H9 (cell line): ENCODE data around the gene IFNL2. TPM values are rescaled to one million over a fixed set of nuclear protein-coding genes. Genes with fewer than 3 reads are reported as not detected.

ENCODE experiments used
- DNase-seq: peaks from one replicate; pipeline ENCODE4 v3.0.0-alpha.2; 2017
- H2AFZ ChIP-seq: one replicate; pipeline ENCODE4 v1.6.1; 2013; ENCODE audit warnings: mild to moderate bottlenecking, low read length, control low read depth, moderate library complexity
- H2AK5ac ChIP-seq: 2 replicates; pipeline ENCODE4 v1.6.1; 2013; ENCODE audit warnings: low read length, control low read depth, mixed read lengths; ENCODE audit not compliant: insufficient read length
- H2BK120ac ChIP-seq: one replicate; pipeline ENCODE4 v1.6.1; 2013; ENCODE audit warnings: low read depth, mild to moderate bottlenecking, low read length, control low read depth, inconsistent platforms; ENCODE audit not compliant: poor library complexity, severe bottlenecking
- H2BK12ac ChIP-seq: 2 replicates; pipeline ENCODE4 v1.6.1; 2013; ENCODE audit warnings: low read length, control low read depth, mixed read lengths, low read depth; ENCODE audit not compliant: insufficient read length
- H2BK15ac ChIP-seq: 2 replicates; pipeline ENCODE4 v1.6.1; 2013; ENCODE audit warnings: low read depth, low read length, control low read depth
- H2BK20ac ChIP-seq: one replicate; pipeline ENCODE4 v1.6.1; 2013; ENCODE audit warnings: low read depth, mild to moderate bottlenecking, low read length, control low read depth, inconsistent platforms; ENCODE audit not compliant: poor library complexity, severe bottlenecking
- H2BK5ac ChIP-seq: 2 replicates; pipeline ENCODE4 v1.6.1; 2013; ENCODE audit warnings: low read length, control low read depth, mixed read lengths; ENCODE audit not compliant: insufficient read length
- H3K14ac ChIP-seq: 2 replicates; pipeline ENCODE4 v1.6.1; 2013; ENCODE audit warnings: low read length, control low read depth; ENCODE audit not compliant: insufficient read depth
- H3K18ac ChIP-seq: 2 replicates; pipeline ENCODE4 v1.6.1; 2013; ENCODE audit warnings: low read depth, mild to moderate bottlenecking, mixed read lengths, low read length, control low read depth; ENCODE audit not compliant: insufficient read length
- H3K23ac ChIP-seq: 2 replicates; pipeline ENCODE4 v1.6.1; 2013; ENCODE audit warnings: low read length, control low read depth, mixed read lengths, low read depth; ENCODE audit not compliant: insufficient read length
- H3K23me2 ChIP-seq: 2 replicates; pipeline ENCODE4 v1.6.1; 2013; ENCODE audit warnings: low read depth, mild to moderate bottlenecking, mixed read lengths, low read length, control low read depth; ENCODE audit not compliant: insufficient read length, poor library complexity, severe bottlenecking
- H3K27ac ChIP-seq: 2 replicates; pipeline ENCODE4 v1.5.1; 2013; ENCODE audit warnings: low read length, control low read depth, mixed read lengths, low read depth; ENCODE audit not compliant: insufficient read length
- H3K27me3 ChIP-seq: 2 replicates; pipeline ENCODE4 v1.6.1; 2013; ENCODE audit warnings: low read length, control low read depth, inconsistent platforms; ENCODE audit not compliant: insufficient read depth
- H3K4ac ChIP-seq: 2 replicates; pipeline ENCODE4 v1.6.1; 2013; ENCODE audit warnings: low read depth, mild to moderate bottlenecking, control low read depth, inconsistent platforms, low read length, moderate library complexity
- H3K4me1 ChIP-seq: 2 replicates; pipeline ENCODE4 v1.6.1; 2013; ENCODE audit warnings: low read length, control low read depth, inconsistent platforms; ENCODE audit not compliant: insufficient read depth
- H3K4me2 ChIP-seq: 2 replicates; pipeline ENCODE4 v1.6.1; 2013; ENCODE audit warnings: low read length, control low read depth, mixed read lengths; ENCODE audit not compliant: insufficient read length, insufficient read depth
- H3K56ac ChIP-seq: 2 replicates; pipeline ENCODE4 v1.6.1; 2013; ENCODE audit warnings: low read depth, mild to moderate bottlenecking, mixed read lengths, low read length, control low read depth; ENCODE audit not compliant: insufficient read length
- H3K79me1 ChIP-seq: 2 replicates; pipeline ENCODE4 v1.6.1; 2013; ENCODE audit warnings: low read depth, mild to moderate bottlenecking, moderate library complexity, low read length, control low read depth, inconsistent platforms; ENCODE audit not compliant: insufficient read depth, poor library complexity, severe bottlenecking
- H3K79me2 ChIP-seq: 2 replicates; pipeline ENCODE4 v1.6.1; 2013; ENCODE audit warnings: low read length, control low read depth, inconsistent platforms; ENCODE audit not compliant: insufficient read depth
- H3K9ac ChIP-seq: 2 replicates; pipeline ENCODE4 v1.6.1; 2013; ENCODE audit warnings: low read length, control low read depth, mixed read lengths; ENCODE audit not compliant: insufficient read length; ENCODE audit errors: extremely low read depth
- H3K9me3 ChIP-seq: one replicate; pipeline ENCODE4 v1.6.1; 2013; ENCODE audit warnings: low read depth, low read length, inconsistent platforms; ENCODE audit not compliant: control insufficient read depth
- H3T11ph ChIP-seq: one replicate; pipeline ENCODE4 v1.6.1; 2013; ENCODE audit warnings: mild to moderate bottlenecking, low read length, control low read depth, inconsistent platforms
- H4K20me1 ChIP-seq: one replicate; pipeline ENCODE4 v1.6.1; 2013; ENCODE audit not compliant: control insufficient read depth, insufficient read length, insufficient read depth
- H4K5ac ChIP-seq: 2 replicates; pipeline ENCODE4 v1.6.1; 2013; ENCODE audit warnings: low read depth, mild to moderate bottlenecking, mixed read lengths, low read length, control low read depth; ENCODE audit not compliant: insufficient read length
- H4K8ac ChIP-seq: replicated peaks from 2 replicates; pipeline ENCODE4 v1.6.1; 2013; ENCODE audit warnings: low read length, control low read depth, mixed read lengths, low read depth; ENCODE audit not compliant: insufficient read length
- H4K91ac ChIP-seq: 2 replicates; pipeline ENCODE4 v1.6.1; 2013; ENCODE audit warnings: low read depth, mild to moderate bottlenecking, moderate library complexity, mixed read lengths, low read length, control low read depth; ENCODE audit not compliant: insufficient read length
- H3K27ac Mint-ChIP-seq, 3 experiments: 2 replicates in 2 of 3; 3 replicates in 1 of 3; pipeline ENCODE4 v1.8.0; 2020 to 2021; ENCODE audit warnings: mixed read lengths in 3 of 3, mild to moderate bottlenecking in 1 of 3, moderate library complexity in 1 of 3
- H3K27me3 Mint-ChIP-seq: 2 replicates; pipeline ENCODE4 v1.8.0; 2021; ENCODE audit warnings: low read depth, mild to moderate bottlenecking, moderate library complexity, mixed read lengths
- H3K36me3 Mint-ChIP-seq, 3 experiments: 2 replicates in 2 of 3; 3 replicates in 1 of 3; pipeline ENCODE4 v1.8.0; 2020 to 2021; ENCODE audit warnings: low read depth in 3 of 3, mixed read lengths in 3 of 3; ENCODE audit not compliant: insufficient read depth in 1 of 3
- H3K4me1 Mint-ChIP-seq, 2 experiments: 2 replicates each; pipeline ENCODE4 v1.8.0; 2020; ENCODE audit warnings: mixed read lengths in 2 of 2
- H3K4me3 Mint-ChIP-seq, 2 experiments: 2 replicates in 1 of 2; 3 replicates in 1 of 2; pipeline ENCODE4 v1.8.0; 2020 to 2021; ENCODE audit warnings: mild to moderate bottlenecking in 2 of 2, mixed read lengths in 2 of 2, moderate library complexity in 1 of 2
- H3K9me3 Mint-ChIP-seq, 2 experiments: 2 replicates in 1 of 2; 3 replicates in 1 of 2; pipeline ENCODE4 v1.8.0; 2020; ENCODE audit warnings: mild to moderate bottlenecking in 2 of 2, mixed read lengths in 2 of 2, moderate library complexity in 1 of 2
- WGBS: extraction: QIAGEN DNeasy Blood & Tissue Kit; methylation state at CpG from one replicate; pipeline ENCODE4 v1.1.7; 2013; ENCODE audit warnings: missing lambda C conversion rate, low lambda C conversion rate, mixed read lengths; ENCODE audit not compliant: insufficient read length; ENCODE audit errors: extremely low coverage; 5-methylcytosine and 5-hydroxymethylcytosine counted together
- total RNA-seq: library from RNA; stranded (reverse); gene quantifications from 2 replicates; pipeline ENCODE4 v1.2.1, GENCODE V29; 2021
- TF ChIP-seq, protein P1 (sequence below): fragments of 200-600 bp; sonication (generic); conservative IDR thresholded peaks from 3 replicates; pipeline ENCODE4 v1.8.0; 2021; ENCODE audit warnings: antibody characterized with exemption, mild to moderate bottlenecking

IFNL2 gene
- total RNA-seq, 1 experiment from 2014 or later: not detected

DNA sequence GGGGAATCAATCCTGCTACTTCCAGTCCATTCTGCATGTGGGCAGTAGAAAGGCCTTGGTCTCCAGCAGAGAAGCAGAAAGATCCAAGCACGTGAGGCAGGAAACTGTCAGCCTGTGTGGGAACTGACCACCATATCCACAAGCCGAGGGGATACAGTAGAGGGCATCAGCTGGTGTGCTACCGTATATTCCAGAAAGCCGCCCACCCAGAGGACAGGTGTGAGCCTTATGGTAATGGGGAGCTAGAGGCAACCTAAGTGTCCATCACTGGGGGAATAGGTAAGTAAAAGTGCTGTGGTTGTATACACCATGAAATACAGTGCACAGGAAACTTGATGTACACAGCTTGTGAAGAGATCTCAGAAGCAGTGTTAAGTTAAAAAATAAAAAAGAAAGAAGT lies 25.2 kb downstream of the IFNL2 start:
- Histone ChIP-seq H3T11ph (no peak overlapping the region), H2BK12ac (no peak overlapping the region), H2BK120ac (no peak overlapping the region), H2AK5ac (no peak overlapping the region), H2BK20ac (no peak overlapping the region), H3K9ac (no peak overlapping the region), H3K56ac (no peak overlapping the region), H2BK5ac (no peak overlapping the region), H4K20me1 (no peaks in the 10 kb centered on the region), H3K23me2 (no peaks in the 10 kb centered on the region), H3K18ac (no peak overlapping the region), H3K4ac (no peak overlapping the region), H3K79me1 (no peaks in the 10 kb centered on the region), H3K9me3 (no peaks in the 10 kb centered on the region), H3K27ac (no peak overlapping the region), H3K27me3 (no peaks in the 10 kb centered on the region; the same call in 1 of the 2 replicates), H3K79me2 (no peaks in the 10 kb centered on the region), H2BK15ac (no peak overlapping the region), H3K4me2 (no peak overlapping the region), H3K4me1 (no peaks in the 10 kb centered on the region), H3K23ac (no peak overlapping the region), H3K14ac (no peak overlapping the region), H4K8ac (no peak overlapping the region), H4K5ac (no peak overlapping the region), H2AFZ (no peak overlapping the region), H4K91ac (no peak overlapping the region)
- TF ChIP-seq, protein P1, sequence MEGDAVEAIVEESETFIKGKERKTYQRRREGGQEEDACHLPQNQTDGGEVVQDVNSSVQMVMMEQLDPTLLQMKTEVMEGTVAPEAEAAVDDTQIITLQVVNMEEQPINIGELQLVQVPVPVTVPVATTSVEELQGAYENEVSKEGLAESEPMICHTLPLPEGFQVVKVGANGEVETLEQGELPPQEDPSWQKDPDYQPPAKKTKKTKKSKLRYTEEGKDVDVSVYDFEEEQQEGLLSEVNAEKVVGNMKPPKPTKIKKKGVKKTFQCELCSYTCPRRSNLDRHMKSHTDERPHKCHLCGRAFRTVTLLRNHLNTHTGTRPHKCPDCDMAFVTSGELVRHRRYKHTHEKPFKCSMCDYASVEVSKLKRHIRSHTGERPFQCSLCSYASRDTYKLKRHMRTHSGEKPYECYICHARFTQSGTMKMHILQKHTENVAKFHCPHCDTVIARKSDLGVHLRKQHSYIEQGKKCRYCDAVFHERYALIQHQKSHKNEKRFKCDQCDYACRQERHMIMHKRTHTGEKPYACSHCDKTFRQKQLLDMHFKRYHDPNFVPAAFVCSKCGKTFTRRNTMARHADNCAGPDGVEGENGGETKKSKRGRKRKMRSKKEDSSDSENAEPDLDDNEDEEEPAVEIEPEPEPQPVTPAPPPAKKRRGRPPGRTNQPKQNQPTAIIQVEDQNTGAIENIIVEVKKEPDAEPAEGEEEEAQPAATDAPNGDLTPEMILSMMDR: no peak
- DNase-seq: no peak
- Mint-ChIP-seq H3K4me1 (peaks cover 0 to 13% of the 10 kb centered on the region in 2 experiments; a peak in 2 of 4 replicates), H3K4me3 (no peak overlapping the region), H3K36me3 (no peaks in the 10 kb centered on the region), H3K9me3 (no peaks in the 10 kb centered on the region), H3K27ac (no peak overlapping the region), H3K27me3 (peaks cover 65% of the 10 kb centered on the region)
- WGBS: no CpG with 5 or more reads among the region's 4 CpGs
